ENCODE data around the gene ABCC12. TPM values are rescaled to one million over a fixed set of nuclear protein-coding genes. Genes with fewer than 3 reads are reported as not detected.

The ABCC12 gene
- total RNA-seq, 1 experiment from 2014 or later = not detected

DNA sequence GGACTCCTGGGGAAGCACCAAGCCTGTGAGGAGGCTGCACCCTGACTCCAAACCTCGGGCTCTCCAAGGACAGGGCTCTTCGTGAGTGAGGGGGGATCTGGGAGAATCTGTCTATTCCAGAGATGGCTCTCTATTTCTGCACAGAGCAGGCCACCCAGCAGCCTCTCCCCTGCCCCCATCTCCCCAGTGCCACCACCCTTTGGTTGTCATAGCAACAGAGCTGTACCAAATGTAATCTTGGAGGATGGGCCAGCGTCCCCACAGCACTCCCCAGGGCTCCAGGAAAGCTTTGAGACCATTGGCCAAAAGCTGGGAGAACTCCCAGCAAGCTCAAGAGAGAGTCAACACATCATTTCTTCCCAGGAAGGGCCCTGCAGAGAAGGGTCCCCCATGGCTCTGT is 49.3 kb downstream of the ABCC12 start:
- Mint-ChIP-seq H3K27ac (no peak overlapping the region), H3K9me3 (no peaks in the 10 kb centered on the region), H3K4me1 (peaks cover 22% of the 10 kb centered on the region), H3K36me3 (no peaks in the 10 kb centered on the region), H3K4me3 (no peak overlapping the region), H3K27me3 (ENCODE audit: low read depth) (no peaks in the 10 kb centered on the region)
- TF ChIP-seq RORB (CRISPR knock-in tag; IDR thresholded peaks at IDR 0.05) (no peak), NFYB (CRISPR knock-in tag; conservative IDR thresholded peaks at IDR 0.05; ENCODE audit: low read depth) (no peak), ZBTB21 (CRISPR knock-in tag; IDR thresholded peaks at IDR 0.05; ENCODE audit: borderline replicate concordance) (no peak), ELF4 (CRISPR knock-in tag; IDR thresholded peaks at IDR 0.05; ENCODE audit: low read depth) (no peak), ZNF138 (CRISPR knock-in tag; conservative IDR thresholded peaks at IDR 0.05) (no peak), IRF2 (CRISPR knock-in tag; IDR thresholded peaks at IDR 0.05; ENCODE audit: borderline replicate concordance, low read depth) (no peak), OVOL2 (CRISPR knock-in tag; IDR thresholded peaks at IDR 0.05; ENCODE audit: borderline replicate concordance) (no peak)
- TF ChIP-seq, protein P1, sequence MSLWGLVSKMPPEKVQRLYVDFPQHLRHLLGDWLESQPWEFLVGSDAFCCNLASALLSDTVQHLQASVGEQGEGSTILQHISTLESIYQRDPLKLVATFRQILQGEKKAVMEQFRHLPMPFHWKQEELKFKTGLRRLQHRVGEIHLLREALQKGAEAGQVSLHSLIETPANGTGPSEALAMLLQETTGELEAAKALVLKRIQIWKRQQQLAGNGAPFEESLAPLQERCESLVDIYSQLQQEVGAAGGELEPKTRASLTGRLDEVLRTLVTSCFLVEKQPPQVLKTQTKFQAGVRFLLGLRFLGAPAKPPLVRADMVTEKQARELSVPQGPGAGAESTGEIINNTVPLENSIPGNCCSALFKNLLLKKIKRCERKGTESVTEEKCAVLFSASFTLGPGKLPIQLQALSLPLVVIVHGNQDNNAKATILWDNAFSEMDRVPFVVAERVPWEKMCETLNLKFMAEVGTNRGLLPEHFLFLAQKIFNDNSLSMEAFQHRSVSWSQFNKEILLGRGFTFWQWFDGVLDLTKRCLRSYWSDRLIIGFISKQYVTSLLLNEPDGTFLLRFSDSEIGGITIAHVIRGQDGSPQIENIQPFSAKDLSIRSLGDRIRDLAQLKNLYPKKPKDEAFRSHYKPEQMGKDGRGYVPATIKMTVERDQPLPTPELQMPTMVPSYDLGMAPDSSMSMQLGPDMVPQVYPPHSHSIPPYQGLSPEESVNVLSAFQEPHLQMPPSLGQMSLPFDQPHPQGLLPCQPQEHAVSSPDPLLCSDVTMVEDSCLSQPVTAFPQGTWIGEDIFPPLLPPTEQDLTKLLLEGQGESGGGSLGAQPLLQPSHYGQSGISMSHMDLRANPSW (CRISPR knock-in tag; conservative IDR thresholded peaks at IDR 0.05; ENCODE audit: low read depth) = no peak
- TF ChIP-seq, protein P2, sequence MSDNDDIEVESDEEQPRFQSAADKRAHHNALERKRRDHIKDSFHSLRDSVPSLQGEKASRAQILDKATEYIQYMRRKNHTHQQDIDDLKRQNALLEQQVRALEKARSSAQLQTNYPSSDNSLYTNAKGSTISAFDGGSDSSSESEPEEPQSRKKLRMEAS (CRISPR knock-in tag; IDR thresholded peaks at IDR 0.05) = no peak
- TF ChIP-seq, protein P3, sequence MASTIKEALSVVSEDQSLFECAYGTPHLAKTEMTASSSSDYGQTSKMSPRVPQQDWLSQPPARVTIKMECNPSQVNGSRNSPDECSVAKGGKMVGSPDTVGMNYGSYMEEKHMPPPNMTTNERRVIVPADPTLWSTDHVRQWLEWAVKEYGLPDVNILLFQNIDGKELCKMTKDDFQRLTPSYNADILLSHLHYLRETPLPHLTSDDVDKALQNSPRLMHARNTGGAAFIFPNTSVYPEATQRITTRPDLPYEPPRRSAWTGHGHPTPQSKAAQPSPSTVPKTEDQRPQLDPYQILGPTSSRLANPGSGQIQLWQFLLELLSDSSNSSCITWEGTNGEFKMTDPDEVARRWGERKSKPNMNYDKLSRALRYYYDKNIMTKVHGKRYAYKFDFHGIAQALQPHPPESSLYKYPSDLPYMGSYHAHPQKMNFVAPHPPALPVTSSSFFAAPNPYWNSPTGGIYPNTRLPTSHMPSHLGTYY (CRISPR knock-in tag; IDR thresholded peaks at IDR 0.05) = no peak
- TF ChIP-seq, protein P4, sequence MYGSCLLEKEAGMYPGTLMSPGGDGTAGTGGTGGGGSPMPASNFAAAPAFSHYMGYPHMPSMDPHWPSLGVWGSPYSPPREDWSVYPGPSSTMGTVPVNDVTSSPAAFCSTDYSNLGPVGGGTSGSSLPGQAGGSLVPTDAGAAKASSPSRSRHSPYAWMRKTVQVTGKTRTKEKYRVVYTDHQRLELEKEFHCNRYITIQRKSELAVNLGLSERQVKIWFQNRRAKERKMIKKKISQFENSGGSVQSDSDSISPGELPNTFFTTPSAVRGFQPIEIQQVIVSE (CRISPR knock-in tag; IDR thresholded peaks at IDR 0.05; ENCODE audit: borderline replicate concordance) = no peak
- TF ChIP-seq, protein P5, sequence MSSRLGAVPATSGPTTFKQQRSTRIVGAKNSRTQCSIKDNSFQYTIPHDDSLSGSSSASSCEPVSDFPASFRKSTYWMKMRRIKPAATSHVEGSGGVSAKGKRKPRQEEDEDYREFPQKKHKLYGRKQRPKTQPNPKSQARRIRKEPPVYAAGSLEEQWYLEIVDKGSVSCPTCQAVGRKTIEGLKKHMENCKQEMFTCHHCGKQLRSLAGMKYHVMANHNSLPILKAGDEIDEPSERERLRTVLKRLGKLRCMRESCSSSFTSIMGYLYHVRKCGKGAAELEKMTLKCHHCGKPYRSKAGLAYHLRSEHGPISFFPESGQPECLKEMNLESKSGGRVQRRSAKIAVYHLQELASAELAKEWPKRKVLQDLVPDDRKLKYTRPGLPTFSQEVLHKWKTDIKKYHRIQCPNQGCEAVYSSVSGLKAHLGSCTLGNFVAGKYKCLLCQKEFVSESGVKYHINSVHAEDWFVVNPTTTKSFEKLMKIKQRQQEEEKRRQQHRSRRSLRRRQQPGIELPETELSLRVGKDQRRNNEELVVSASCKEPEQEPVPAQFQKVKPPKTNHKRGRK (CRISPR knock-in tag; IDR thresholded peaks at IDR 0.05; ENCODE audit: borderline replicate concordance) = no peak
- ChIA-PET CTCF (no interaction called here), POLR2A (no interaction called here)
- ATAC-seq (no peak), DNase-seq (ENCODE audit: low spot score) (no peak)

Other genes starting within 250 kb of the ABCC12 start
- gene LONP2, start 88.3 kb upstream of the ABCC12 start, total RNA-seq (2021) = 28.4 to 32.4 TPM (median 30.9 TPM) in 3 replicates
- gene ABCC11, start 91.5 kb upstream of the ABCC12 start, total RNA-seq (2021) = 0.05 to 0.30 TPM in 2 of 3 replicates, not detected in the other
- 27.0 to 29.9 TPM (median 28.0 TPM) in 3 replicates for gene SIAH1, start 229.4 kb upstream of the ABCC12 start, total RNA-seq (2021)